Measurements from ENCODE around the gene FTCDNL1.

The FTCDNL1 gene

GRCh38 chr2:199804831-199805230 is 46.2 kb downstream of the FTCDNL1 start:
- in situ Hi-C loops (cut with MboI; ENCODE audit: low sequenced_read_pairs, unreplicated experiment), result no loop called here
- no peak for DNase-seq (ENCODE audit: low spot score)
- TF ChIP-seq CTCF (IDR thresholded peaks at IDR 0.05; ENCODE audit: borderline replicate concordance, control extremely low read depth, extremely low read depth, insufficient read depth, missing control alignments), result no peak

- DNase-seq (ENCODE audit: low spot score), result no peak
- in situ Hi-C loops (cut with MboI; ENCODE audit: low sequenced_read_pairs, unreplicated experiment), result no loop called here
- no peak for TF ChIP-seq CTCF (IDR thresholded peaks at IDR 0.05; ENCODE audit: borderline replicate concordance, control extremely low read depth, extremely low read depth, insufficient read depth, missing control alignments)
These were observed 52.0 kb downstream of the FTCDNL1 start for GRCh38 chr2:199798831-199799580.

- TF ChIP-seq CTCF (IDR thresholded peaks at IDR 0.05; ENCODE audit: borderline replicate concordance, control extremely low read depth, extremely low read depth, insufficient read depth, missing control alignments), result no peak
- DNase-seq (ENCODE audit: low spot score), result no peak
- in situ Hi-C loops (cut with MboI; ENCODE audit: low sequenced_read_pairs, unreplicated experiment), result no loop called here
These were observed 53.3 kb downstream of the FTCDNL1 start for GRCh38 chr2:199797431-199798403.

DNA sequence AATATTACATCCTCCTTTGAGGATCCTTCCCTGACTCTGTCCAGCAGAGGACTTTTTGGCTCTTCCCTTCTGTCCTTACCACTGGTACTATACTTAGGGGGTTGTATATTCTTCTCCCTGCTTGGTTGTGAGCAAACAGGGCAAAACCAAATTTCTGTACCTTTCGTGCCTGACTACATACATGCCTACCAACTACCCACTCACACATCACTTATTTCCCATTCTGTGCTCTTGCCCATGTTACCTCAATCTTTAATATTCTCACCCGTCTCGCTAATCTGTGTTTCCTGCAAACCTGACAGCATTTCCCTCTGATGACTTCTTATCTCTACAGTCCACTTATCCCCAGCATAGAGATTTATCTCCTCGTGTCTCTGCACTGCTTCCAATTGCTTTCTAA is 58.6 kb downstream of the FTCDNL1 start:
- no peak for DNase-seq (ENCODE audit: low spot score)
- in situ Hi-C loops (cut with MboI; ENCODE audit: low sequenced_read_pairs, unreplicated experiment), result no loop called here
- TF ChIP-seq CTCF (IDR thresholded peaks at IDR 0.05; ENCODE audit: borderline replicate concordance, control extremely low read depth, extremely low read depth, insufficient read depth, missing control alignments), result no peak

DNA sequence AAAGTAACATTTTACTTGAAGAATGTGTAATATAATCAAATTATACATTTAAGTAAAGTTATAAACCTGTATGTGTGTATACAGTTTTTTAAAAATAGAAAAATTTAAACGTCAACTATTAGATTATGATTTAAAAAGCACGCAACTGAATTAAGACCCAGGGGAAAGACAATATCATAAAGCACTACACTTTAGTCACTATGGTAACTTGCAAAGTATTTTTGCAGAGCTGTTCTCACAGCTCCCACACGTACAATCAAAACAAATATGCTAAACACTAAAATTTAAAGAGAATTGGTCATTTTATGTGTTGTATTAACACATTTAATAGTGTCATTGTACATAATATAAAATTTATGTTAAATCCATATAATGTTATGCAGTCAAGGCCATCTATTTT is 59.7 kb downstream of the FTCDNL1 start:
- TF ChIP-seq CTCF (IDR thresholded peaks at IDR 0.05; ENCODE audit: borderline replicate concordance, control extremely low read depth, extremely low read depth, insufficient read depth, missing control alignments), result no peak
- no peak for DNase-seq (ENCODE audit: low spot score)
- in situ Hi-C loops (cut with MboI; ENCODE audit: low sequenced_read_pairs, unreplicated experiment), result no loop called here

GRCh38 chr2:199784512-199784911 is 66.5 kb downstream of the FTCDNL1 start:
- in situ Hi-C loops (cut with MboI; ENCODE audit: low sequenced_read_pairs, unreplicated experiment), result no loop called here

More at GRCh38 chr2:199784512-199784911, 66.5 kb downstream of the FTCDNL1 start:
- no peak for TF ChIP-seq CTCF (IDR thresholded peaks at IDR 0.05; ENCODE audit: borderline replicate concordance, control extremely low read depth, extremely low read depth, insufficient read depth, missing control alignments)
- no peak for DNase-seq (ENCODE audit: low spot score)
